NCI-H526 treated with DMSO at 0.1 percent for 48 hours (cell line): ENCODE results near the gene CHCHD3.

Experiments used
- DNase-seq: peaks from one replicate; lab custom pipeline; 2025; lab: John Stamatoyannopoulos, UW

The CHCHD3 gene

GRCh38 chr7:132861940-132862554, 219.8 kb downstream of the CHCHD3 start:
- DNase-seq: no peak

DNA sequence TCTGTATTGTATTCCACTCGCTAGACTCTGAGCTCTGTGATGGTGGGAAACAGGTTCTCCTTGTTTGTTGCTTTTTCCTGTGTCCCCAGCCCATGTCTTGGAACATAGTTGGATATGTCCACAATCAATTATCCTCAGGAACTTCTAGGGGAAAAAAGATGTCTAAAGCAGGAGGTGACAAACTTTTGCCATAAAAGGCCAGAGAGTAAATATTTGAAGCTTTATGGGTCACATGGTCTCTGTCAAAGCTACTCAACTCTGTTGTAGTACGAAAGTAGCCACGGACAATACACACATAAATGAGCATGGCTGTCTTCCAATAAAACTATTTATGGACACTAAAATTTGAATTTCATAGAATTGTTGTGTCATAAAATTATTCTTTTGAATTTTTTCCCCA, 220.5 kb downstream of the CHCHD3 start:
- no peak for DNase-seq

DNA sequence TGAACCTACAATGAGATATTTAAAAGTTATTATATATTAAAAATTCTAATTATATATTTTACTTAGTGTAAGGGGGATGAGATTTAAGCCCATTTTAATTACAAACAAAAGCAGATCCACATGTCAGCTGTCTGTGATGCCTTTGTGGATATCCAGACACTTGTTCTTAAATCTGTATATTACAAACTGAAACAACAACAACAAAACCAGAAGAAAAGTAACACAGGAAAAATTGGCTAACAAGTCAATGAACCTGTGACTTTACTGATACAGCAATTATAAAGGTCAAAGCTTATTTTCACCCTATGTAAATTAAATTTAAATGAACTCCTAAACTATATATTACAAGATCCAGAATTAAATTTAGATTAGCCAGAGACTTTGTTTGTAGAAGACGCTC, 222.7 kb downstream of the CHCHD3 start:
- no peak for DNase-seq

DNA sequence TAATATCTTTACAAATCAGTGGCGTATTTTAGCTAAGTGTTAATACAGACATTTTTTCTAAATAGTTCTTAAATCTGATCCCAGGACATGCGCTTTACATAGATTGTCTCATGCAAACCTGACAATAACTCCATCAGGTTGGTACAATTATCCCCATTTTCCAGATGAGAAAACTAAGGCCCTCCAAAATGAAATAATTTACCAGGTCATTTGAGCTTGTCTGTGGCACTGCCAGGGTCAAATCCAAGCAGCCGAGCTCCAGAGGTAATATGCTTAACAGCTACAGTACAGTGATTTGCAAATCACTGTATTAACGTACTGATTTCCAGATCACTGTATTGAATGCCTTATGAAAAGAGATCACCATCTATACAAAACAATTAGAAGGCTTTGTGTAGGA, 223.1 kb downstream of the CHCHD3 start:
- no peak for DNase-seq

DNA sequence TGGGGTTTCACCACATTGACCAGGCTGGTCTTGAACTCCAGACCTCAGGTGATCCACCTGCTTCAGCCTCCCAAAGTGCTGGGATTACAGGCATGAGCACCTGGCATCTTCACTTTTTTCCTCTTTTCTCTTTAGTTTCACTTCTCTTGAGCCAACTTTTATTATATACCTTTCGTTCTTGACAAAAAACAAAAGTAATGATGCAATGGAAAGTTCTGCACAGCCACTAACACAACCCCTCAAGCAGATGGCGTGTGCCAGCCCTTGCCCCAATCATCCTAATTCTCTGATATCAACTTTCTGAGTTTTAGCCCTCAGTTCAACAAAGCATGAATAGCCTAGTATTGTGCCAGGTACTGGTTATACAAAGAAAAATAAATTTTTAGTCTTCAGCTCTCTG, 223.6 kb downstream of the CHCHD3 start:
- DNase-seq: no peak

- no peak for DNase-seq
Observed at GRCh38 chr7:132857703-132858102, 224.2 kb downstream of the CHCHD3 start.

DNA sequence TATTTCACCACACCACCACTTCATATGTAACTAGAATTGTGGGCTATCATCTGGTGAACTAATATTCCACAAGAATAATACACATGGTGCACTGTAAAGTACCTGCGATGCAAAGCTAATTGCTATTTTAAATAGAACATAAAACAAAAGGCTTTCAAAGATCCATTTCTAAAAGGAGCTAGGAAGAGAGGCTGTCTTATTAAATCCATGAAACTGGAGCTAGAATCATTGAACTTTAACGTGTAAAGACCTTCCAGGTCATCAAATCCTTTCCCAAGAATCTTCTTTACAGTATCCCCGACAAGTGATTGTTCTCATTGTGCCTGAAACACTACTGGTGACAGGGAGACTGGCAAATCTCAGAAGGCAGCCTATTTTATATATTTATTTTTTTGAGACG, 224.9 kb downstream of the CHCHD3 start:
- DNase-seq: no peak

- DNase-seq: no peak
Observed at GRCh38 chr7:132856416-132856815, 225.5 kb downstream of the CHCHD3 start.

GRCh38 chr7:132855901-132856300, 226.0 kb downstream of the CHCHD3 start:
- no peak for DNase-seq

- DNase-seq: no peak
Observed at GRCh38 chr7:132854238-132854637, 227.7 kb downstream of the CHCHD3 start.

DNA sequence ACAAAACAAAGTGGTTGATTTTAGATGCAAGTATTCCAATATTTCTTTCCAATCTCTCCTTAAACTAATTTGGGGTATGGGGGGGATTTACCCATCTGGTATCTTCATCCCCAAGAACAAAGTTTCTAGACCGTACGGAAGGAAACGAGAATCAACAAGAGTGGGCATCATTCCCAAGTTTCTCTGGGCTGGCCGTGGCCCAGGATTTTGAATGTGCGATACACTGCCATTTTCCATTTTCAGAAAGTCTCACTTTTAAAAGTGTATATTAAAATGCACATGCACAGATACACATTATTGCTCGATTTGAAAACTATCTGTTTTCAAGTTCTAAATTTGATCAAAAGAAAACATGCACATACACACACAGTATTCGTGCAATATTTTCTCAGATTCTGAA, 234.5 kb downstream of the CHCHD3 start:
- no peak for DNase-seq

GRCh38 chr7:132846086-132846485, 235.8 kb downstream of the CHCHD3 start:
- no peak for DNase-seq

- no peak for DNase-seq
Observed at GRCh38 chr7:132842478-132842877, 239.4 kb downstream of the CHCHD3 start.

DNA sequence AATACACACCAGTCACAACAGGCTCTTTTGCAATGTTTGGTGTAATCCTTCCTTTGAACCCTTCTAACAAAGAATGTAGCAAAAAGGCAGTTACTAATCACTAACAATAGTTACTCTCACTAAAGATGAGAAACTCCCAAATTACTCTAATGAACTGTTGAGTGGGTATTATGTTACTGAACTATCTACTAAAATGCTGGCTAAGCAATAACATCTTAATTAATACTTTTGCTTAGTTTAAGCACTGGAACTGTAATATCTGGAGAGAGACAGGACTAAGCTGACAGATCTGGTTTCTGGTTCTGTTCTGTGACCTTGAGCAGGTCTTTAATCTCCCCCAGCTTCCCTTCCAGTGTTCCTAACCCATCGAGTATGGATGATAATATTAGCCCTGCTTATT, 241.7 kb downstream of the CHCHD3 start:
- DNase-seq: no peak

- no peak for DNase-seq
Observed at GRCh38 chr7:132838313-132838712, 243.6 kb downstream of the CHCHD3 start.

- DNase-seq: no peak
Observed at GRCh38 chr7:132837529-132837928, 244.4 kb downstream of the CHCHD3 start.

- DNase-seq: no peak
Observed at GRCh38 chr7:132836746-132837145, 245.1 kb downstream of the CHCHD3 start.

DNA sequence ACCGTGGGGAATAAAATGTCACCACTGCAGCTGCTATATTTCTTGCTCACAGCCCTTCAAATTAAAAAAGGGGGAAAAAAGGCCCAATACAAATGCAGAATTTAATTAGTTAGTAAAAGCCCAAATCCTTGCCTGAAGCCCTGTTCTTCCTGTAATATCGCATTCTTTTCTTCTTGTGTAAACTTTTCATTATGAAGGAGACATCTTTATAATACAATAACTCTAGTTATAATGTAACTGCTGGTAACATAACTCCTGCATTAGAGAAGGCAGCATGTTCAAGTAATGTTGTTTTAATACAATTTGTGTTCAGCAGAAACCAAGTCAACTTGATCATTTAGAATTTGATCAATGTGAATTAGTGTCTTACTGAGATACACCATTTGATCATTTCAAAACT, 250.9 kb downstream of the CHCHD3 start:
- DNase-seq: no peak

DNA sequence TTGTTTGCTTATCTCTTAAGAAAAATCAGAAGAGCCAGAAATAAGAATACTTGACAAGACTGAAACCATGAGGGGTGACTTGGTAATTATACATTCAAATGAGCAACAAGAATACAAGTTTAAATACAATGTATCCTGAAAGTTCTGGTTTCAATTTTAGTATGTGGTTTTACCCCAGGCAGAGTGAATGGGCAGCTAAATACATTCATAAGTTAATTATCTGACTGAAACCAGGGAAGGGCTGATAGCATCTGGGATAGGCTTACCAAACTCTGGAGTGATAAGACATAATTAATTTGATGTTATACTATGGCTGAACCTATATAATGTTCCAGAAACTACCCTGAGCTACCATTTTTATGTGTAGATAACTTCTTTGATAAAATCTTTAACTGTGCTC, 253.4 kb downstream of the CHCHD3 start:
- no peak for DNase-seq

DNA sequence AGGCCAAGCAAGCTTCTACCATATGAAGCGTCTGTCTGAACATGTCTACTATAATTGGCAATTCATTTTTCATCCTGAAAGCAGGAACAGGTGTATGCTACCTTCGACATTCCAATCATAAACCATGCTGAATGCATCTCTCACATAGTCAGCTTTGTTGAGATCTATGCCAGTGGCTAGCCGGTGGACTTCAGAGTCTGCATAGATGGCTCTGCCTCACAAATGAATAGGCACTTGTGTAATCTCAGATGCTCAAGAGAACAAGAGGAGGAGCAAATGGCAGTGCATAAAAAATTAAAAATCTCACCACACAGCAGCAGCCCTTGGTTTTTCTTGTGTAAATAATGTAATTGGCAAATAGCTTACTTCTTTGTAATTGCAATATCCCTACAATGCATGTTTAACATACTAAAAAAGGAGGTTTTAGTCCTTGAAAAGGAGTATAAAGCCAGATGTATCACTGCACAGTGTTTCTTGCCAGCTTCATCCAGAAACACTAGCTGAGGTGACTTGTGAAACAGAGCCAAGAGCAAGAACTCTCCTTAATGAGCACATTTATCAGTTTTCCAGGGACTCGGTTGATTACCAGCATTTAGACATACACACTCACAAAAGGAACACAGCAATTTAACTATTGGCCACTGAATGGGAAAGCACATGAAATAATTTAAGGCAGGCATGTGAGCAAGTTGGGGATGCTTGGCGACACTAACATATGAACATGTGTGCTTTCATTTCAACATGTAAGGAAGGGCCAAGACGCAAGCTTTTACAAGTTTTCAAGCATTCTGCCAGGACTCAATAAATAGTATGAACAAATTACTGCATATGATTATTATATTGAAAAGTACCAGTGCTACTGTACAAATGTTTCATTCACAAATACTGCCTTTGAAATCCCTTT, 255.7 kb downstream of the CHCHD3 start:
- no peak for DNase-seq

DNA sequence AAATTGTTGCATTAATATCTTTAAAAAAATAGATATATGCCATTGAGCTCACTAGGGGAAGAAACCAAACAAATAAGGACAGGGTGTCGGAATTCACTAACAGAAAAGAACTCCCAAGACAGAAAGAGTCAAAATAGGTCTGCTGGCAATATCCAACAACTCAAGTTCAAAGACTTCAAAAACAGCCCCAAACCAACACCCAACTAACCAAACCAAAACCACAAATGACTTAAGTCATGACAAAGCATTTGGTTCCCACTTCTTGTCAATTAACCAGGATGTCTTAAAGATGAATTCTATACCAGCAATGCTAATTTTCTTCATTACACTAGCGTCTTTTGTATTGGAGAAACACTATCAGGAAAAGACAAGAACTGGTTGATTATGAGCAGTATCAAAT, 256.7 kb downstream of the CHCHD3 start:
- DNase-seq: no peak

DNA sequence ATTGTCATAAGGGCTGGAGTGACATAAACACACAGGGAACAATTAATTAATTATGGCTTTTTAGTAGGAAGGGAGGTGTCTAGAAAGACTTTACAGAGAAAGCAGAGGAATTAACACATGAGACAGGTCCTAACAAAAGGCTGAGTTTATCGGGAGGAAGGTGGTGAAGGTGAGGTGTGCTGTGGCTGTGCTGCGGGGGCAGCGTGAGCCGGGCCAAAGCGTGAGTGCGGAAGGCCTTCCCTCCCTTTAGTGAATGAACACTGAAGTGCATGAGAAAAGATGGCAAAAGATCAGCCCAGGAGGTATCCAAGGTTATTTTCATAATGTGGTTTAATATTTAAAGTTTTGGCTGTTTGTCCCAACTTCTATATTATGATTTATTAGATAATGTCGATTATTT, 262.2 kb downstream of the CHCHD3 start:
- DNase-seq: no peak

GRCh38 chr7:132817949-132818348, 263.9 kb downstream of the CHCHD3 start:
- DNase-seq: no peak
